ENCODE results near the gene UNC119.
A peak's percentile ranks its signal among the peaks of the same experiment; 100 is the strongest.
"Not testable (repeated sequence)": the region's sequence is repeated elsewhere in the genome, so short reads cannot be mapped to it uniquely, and the experiment has no call there.

The UNC119 gene

DNA sequence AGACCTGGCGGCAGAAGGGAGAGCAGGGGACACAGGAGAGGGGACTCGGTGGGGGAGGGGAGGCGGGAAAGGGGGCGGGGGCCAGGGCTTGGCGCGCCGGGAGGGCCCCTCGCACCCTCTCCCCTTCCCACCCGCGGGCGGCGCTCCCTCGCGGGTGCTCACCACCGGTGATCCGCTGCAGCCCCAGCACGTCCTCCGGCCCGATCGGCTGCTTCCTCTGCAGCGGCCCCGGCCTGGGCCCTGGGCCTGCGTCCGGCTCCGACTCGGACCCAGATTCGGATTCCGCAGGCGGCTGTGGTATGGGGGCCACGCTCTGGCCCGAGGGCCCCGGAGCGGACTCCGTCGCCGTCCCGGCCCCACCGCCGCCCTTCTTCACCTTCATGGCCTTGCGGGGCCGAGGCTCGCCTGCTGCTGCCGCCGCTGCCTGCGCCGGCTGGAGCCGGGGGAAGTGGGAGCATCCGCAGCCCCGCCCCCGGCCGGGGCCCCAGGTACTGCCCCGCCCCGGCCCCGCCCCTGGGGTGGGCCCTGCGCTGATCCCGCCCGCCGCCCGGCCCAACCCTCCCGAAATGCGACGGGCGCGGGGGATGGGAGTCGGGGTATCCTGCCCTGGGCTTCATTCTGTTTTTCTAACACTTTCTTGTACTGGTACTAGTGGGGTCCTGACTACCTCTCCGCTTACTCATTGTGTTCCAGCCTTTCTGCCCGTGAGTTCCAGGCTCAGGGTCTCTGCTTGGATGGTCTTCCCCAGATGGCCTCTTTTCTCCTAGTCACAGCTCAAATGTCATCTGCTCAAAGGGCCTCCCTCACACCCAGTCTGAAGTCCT, at the start of gene UNC119:
UNC119 (minus strand) TSS at position 449 of the 824 bp plus-strand sequence; CDS start at position 382, 67 bp downstream.
- DNase-seq: peak; percentile 41

DNA sequence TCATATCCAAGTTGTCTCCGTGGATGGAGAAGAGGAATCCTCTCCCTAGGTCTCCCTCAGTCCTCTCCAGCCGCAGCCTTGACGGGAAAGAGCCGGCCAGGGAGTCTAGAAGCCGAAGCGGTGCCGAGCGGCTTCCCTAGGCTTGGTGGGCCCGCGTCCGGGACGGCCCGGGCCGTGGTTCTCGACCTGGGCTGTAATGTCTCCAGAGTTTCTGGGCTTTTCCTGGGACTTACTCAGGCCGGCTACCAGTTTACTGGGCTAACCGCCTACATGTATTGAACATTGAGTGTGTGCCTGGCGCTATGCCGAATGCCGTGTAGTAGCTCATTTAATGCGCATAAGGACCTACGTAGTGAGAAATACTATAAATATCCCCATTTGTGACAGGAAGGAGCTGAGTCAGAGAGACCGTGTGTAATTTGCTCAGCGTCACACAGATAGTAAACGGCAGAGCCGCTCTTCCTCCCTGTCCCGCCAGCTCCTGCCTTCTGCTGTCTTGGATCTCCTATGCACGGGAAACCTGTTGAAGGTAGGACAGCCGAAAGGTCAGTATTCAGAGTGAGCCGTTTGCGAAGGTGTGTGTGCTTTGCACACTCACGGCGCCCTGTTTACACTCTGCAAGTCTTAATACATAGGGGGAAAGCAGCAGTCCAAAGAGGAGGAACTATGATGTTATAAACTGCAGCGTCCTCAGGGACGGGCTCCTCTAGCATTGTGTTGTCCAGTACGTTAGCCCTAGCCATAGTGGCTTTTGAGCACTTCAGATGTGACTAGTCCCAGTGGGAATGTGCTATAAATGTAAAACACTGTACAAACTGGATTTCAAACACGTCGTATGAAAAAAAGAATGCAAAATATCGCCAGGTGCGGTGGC, 47.1 kb upstream of the UNC119 start:
- DNase-seq: peak; percentile 40

DNA sequence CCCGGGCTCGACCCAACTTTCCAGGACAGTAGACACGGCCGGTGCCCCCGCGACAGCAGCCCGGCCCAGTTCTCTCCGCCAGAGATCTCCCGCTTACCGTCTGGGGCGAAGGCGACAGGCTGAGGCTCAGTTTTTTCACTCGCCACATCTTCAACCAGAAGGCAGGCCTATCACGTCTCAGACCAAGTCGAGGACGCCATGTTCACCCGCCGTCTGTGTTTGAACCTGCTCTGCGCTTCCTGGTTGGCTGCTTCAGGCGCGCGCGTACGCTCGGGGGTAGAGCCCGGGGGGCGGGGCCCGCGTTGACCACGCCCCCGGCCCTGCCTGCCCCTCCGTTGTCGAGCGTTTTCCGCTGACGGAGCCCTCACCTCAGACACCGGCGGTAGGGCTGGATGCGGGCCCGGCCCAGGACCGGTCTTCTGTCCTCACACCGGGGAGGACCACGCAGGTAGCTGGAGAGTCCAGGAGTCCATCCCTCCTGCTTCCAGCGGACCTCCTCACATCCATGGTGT, 46.4 kb upstream of the UNC119 start, which contains the start of gene SPAG5:
SPAG5 (minus strand) TSS at position 227 of the 512 bp plus-strand sequence; CDS start at position 148, 79 bp downstream.
- peak; percentile 87 for DNase-seq

DNA sequence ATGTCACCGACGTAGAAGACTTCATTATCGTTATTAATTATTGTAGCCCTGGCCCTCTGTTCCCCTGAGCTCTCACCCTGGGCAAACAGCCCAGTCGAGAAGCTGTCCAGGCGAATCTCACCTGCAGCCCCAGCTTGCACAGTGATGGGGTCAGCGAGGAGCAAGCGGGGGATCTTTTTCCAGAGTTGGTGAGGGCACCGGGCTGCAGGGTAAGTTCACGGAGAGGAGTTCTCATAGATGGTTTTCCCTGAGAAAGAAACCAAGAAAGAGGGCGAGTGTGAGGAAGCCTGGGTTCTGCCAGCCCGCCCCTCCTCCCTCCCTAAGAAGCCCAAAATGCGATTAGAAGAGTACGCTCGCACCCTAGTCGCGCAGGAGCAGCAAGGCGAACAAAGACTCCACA, 46.0 kb upstream of the UNC119 start:
- no peak for DNase-seq

DNA sequence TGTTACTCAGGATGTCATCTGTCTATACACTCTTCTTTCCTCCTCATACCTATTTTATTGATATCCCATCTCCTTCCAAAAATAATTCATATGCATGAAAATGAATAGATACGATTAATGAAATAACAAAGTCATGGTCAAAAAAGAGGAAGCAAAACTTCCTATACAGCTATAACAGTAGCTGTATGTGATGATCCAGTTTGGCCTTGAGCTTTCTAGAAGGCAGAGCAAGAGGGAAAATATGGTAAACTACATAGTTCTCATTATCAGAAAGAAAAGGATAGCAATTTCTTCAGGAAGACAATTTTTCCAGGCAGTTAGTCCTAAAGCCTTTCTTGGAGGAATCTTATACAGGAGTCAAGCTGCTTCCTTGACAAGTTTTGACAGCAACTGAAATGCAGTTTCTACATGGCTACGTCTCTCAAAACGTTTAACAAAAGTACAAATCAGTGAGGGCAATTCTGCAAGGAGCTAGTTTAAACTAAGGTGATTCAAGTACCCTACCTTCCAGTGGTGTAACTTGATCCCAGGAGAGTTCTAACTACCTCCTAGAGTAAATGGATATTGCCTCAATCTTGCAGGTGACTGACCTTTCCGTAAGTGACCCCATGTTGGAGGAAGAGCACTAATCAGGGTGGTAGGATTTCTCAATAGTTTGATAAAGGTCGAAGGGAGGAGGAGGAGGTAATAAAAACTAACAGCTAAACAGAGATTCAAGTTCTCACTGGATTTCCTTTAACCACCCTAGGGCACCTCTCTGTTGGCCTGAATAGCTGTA, 45.4 kb upstream of the UNC119 start:
- no peak for DNase-seq

DNA sequence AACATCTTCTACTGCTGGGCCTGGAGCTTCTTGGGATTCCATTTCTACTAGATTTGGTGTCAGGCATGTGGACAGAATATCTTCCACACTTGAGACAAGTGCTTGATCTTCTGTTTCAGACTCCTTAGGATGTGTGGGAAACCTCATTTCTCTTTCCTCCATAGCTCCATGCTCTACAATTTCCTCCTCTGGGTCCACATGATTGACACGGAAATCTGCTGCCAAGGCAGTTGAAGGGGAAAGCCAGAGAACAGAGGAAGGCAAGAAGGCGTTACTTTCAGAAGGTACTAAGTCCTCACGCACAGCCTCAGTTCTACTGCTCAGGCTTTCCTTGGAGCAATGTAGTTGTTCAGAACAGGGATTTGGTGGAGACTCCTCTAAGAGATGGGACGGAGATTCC, 39.8 kb upstream of the UNC119 start:
- DNase-seq: no peak

DNA sequence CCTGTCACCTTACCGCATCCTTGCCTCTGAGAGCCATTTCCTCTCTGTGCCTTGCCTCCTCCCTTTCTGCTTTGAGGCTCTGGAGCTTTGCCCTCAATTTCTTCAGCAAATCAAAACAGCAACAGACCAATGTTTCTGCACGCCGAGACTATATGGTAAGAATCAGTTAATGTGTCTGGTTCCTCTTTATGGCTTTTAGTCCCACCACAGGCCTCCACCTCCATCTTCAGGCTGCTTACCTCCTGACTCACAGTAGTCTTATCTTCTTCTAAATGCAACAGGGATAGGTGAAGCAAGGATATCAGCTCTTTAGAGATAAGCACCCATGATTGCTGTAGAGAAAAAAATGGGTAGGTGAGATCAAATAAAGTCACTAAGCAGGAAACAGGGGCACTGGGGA, 33.4 kb upstream of the UNC119 start:
- no peak for DNase-seq

DNA sequence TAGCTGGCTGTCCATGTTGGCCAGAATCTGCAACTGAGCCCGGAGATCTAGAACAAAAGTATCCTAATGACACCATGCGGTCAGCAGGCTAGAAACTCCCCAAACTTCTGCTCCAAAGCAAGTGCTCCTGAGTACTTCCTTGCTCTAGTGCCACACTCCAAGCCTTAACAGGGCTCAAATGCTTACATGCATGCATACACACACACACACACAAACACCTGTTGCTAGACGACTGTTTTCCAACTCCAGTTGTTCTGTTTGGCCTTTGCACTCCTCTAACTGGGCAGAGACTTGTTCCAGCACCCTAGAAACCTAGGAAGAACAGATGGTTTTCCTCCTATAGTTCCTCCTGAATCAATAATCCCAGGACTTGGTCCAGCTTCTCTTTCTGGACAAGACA, 32.0 kb upstream of the UNC119 start:
- DNase-seq: no peak

DNA sequence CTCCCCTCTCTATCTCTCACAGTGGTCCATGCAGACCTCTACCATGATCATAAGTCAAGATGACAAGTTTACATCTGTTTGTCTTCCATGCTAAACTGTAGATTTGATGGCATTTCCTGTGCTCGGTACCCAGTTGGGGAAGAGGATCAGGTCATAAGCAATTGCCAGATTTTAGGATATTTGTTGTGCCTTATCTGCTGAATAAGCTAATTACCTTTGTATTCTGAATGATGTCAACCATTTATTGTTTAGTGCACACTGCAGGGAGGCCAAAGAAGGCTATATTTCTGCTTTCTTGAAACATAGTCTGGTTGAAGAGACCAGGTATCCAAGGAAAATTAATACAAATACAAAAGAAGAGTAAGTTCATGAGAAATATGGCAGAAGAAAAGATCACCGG, 30.1 kb upstream of the UNC119 start:
- DNase-seq: no peak

DNA sequence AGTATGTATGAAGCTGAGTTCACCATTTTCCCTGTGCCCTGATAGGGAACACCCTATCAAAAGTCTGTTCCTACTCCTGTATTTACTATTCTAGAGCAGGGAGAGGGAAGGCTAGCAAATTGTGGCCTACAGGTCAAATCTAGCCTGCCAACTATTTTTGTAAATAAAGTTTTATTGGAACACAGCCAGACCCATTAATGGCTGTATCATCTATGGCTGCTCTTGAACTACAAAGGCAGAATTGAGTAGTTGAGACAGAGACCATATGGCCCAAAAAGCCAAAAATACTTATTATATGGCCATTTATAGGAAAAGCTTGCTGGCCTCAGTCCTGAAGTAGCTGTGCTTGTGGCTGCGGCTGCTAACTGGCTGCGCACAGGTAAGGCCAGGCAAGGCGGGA, 28.5 kb upstream of the UNC119 start:
- no peak for DNase-seq

DNA sequence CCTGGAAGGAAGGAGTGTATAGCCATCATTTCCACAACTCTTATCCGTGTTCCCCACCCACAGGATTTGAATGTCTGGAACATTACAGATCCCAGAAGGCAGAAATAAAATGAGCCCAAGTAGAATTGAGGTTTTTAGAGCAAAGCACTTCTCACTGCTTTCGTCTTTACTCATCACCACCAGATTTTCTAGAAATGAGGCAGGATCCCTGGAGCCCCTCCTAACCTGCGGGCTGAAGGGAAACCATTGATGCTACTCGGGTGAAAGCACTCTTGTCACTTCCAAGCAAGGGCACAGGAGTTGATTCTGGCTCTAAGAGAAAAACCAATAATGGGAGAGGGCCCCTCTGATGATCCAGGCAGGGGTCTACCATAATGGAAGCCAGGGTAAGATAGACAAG, 27.1 kb upstream of the UNC119 start:
- no peak for DNase-seq

DNA sequence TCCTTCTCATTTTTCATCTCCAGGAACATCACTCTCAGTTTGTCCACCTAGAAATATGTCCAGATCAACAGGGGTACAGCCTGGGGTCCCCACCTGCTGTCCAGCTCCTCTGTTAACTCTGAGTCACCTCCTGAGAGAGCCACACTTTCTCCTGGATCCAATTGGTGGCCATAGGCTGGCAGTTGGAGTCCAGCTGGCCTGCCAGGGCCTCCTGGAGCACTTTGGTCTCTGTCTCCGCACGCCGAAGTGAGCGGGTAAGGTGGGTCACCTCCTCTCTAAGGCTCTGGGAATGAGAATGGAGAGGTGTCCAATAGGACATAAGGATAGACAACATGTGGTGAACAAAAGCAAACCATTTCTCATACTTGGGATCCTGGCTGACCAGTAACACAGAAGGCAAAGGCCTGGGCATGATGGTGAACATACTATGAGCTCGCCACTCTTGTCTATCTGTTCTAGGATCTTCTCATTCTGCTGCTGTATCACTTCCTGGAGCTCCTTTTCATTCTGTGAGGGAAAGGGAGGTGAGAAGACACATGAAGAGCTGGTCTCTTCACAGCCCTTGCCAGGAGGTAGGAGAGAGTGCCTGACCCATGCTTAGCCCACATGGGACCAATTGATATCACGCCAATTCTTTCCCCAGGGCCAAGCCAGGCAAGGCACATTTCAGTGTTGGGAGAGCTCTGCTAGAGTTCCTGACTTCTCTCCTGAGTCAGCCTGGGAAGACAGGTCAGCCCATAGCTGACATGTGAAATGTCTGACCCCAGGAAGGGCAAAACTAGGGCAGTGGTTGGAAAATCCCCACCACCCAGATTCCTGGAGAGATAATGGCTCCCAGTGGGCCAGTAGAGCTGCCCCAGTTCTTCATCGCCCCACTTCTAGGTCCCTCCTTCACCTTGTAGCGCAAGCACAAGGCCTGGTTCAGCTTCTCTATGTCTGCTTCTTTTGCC, 26.1 kb upstream of the UNC119 start:
- no peak for DNase-seq

DNA sequence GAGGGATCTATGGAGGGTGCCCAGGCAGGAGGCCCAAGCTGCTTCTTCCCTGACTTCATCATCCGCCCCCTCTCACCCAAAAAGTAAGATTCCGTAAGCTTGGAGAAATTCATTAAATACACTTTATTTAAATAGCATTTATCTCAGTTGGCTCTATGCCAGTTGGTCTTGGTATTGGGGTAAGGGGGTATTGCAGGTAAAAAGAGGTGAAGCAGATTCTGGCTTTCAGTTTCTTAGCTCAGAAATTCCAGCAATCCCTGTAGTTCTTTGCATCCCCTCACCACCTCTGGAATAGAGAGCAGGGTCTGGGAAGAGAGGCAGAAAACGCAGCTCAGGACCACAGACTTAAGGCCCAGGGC, 25.0 kb upstream of the UNC119 start:
- no peak for DNase-seq

DNA sequence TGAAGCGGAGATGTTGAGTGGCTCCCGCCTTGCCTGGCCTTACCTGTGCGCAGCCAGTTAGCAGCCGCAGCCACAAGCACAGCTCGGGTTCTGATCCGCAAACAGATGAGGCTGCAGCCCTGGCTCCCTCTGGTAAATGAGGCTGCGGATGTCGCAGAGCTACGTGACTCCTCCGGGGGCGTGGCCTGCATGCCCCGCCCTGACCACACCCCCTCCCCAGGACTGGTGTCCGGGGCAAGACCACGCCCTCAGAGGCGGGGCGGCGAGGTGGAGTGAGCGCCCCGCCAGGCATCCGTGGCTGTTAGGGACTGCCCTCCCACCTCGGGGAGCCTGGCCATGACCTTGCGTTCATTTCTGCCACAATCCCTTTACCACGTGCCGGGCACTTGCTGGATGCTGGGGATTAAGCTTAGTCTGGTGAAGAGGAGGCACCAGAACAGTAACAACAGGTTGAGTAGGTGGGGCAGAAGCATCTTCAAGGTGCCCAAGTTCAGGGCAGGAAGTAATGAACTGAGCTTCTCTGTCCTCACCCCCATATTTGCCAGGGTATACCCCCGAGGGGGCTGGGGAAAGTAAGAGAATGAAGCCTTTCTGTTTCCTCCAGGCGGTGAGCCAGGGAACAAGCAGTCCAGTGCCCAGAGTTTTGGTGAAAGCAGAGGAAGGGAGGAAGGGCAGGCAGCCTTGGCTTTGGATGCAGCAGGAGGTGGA, 24.5 kb upstream of the UNC119 start, which contains the start of gene ALDOC:
ALDOC (minus strand) TSS at position 138 of the 708 bp plus-strand sequence. CDS start 1,363 bp downstream, outside the sequence.
- DNase-seq: no peak

DNA sequence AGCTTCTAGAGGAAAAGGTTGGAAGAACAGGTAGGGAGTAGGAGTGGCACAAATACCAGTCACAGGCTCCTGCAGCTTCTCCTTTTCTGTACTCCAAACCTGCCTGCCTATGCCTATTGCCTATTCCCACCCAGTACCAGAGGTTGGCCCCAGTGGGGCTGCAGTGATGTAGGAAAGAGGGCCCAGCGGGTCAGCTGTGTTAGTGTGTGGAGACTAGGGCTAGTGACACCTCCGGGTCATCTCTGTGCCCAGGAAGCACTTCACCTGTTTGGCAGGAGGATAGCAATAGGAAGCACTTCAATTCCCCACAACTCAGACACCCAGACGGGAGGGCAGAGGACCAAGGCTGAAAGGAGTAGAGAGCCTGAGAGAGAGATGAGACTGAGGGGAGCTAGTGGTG, 23.6 kb upstream of the UNC119 start:
- DNase-seq: not testable (repeated sequence)

DNA sequence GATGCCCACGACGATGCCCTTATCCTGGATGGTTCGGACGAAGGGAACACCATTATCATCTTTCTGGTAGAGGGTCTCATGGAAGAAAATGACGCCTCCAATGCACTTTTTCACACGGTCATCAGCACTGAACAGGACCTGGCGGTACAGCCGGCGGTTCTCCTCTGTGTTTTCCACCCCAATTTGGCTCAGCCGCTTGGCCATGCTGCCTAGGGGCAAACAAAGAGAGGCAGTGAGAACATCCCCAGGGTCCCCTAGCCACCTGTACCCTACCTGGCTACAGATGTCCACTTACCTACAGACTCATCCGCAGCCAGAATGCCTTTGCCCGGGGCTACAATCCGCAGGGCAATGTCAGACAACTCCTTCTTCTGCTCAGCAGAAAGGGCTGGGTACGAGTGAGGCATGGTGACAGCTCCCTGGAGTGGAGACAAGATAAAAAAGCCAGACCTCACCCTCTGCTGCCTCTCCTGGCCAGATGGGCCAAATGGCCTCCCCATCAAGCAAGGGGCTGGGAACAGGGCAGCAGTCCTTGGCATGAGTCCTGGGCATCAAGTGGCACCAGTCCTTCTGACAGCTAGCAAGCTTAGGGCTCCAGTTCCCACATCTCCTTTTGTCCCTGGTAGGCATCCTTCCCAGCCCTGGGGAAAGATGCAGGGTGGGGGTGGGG, 22.8 kb upstream of the UNC119 start:
- no peak for DNase-seq

DNA sequence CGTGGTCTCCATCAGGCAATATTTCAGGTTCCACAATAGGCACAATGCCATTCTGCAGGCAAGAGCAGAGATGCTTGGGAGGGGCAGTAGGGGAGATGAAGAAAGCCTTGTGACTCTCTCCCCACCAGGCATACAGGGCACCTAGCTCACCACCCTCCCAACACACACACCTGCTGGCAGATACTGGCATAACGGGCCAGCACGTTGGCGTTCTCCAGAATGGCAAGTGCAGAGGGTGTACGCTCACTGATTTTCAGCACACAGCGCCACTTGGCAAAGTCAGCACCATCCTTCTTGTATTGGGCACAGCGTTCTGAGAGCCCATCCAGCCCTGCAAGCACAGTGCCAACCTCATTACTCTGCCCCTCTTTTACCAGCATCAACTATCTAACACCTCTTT, 22.1 kb upstream of the UNC119 start:
- no peak for DNase-seq

DNA sequence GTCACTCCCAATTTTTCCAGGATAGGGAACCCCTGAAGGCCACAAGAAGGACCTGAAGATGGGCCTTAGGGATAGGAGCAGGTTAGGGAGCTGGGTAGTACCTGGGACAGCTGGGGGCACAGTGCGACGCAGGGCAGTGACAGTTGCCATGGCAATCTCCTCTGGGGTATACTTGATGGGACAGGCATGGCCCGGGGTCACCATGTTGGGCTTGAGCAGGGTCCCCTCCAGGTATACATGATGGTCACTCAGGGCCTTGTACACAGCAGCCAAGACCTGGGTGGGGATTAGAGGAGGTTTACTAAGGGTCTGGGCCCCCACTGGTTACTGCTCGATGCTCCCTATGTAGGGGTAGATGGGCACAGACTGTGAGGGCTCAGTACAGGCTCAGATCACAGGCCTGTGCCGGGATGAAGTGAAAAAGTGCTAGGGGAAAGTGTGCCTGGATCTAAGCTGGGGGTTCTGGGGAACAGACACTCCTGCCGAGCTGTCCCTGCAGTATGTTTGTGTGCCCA, 21.6 kb upstream of the UNC119 start:
- no peak for DNase-seq

DNA sequence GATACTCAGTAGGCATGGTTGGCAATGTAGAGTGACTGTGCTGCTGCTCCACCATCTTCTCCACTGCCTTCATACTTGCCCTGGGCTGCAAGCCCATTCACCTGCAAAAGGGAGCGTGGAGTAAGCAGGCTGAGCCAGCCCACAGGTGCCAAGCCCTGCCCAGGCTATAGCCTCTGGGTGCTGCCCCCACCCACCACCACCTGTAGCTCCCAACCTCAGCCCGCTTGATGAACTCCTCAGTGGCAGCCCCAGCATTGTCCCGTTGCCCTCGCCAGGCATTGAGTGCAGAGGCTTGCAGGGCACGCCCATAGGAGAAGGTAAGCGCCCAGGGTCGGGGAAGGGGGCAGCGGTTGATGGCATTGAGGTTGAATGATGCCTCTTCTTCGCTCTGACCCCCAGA, 21.1 kb upstream of the UNC119 start:
- no peak for DNase-seq

DNA sequence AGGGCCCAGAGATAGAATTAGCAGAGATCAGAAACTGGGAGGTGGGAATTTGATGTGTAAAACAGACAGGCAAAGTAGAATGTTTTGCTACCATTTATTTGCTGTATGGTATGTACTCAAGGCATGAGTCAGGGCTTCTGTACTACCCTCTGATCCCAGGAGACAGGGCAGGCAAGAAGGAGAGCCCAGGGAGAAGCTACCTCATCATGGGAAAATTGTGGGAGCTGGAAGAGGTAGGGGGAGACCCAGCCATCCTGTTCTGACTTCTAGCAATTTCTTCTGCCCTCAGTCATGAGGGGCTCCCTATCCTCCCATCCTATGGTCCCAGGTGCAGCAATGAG, 20.6 kb upstream of the UNC119 start:
- DNase-seq: no peak

Measured in NCI-H2107 (cell line).